Limb (tissue), 2 donors: ENCODE data around the gene MAGEA9B.
"Not testable (repeated sequence)": the region's sequence is repeated elsewhere in the genome, so short reads cannot be mapped to it uniquely, and the experiment has no call there.

Source experiments
- DNase-seq, 2 donors: peaks; one replicate each; pipeline ENCODE4 v3.0.0-alpha.2; 2016; ENCODE audit errors: extremely low spot score in 2 of 2

Gene MAGEA9B

GRCh38 chrX:149571770-149572169 is 15.5 kb downstream of the MAGEA9B start:
- DNase-seq = no peak

GRCh38 chrX:149570668-149571067 is 16.6 kb downstream of the MAGEA9B start:
- no peak for DNase-seq

GRCh38 chrX:149569770-149570169 is 17.5 kb downstream of the MAGEA9B start:
- DNase-seq = no peak

GRCh38 chrX:149568701-149569296 is 18.5 kb downstream of the MAGEA9B start:
- DNase-seq = no peak

- DNase-seq = no peak
Measured at GRCh38 chrX:149567621-149568417, 19.4 kb downstream of the MAGEA9B start.

- no peak for DNase-seq
Measured at GRCh38 chrX:149563359-149563758, 23.9 kb downstream of the MAGEA9B start.

GRCh38 chrX:149555251-149555650 is 32.0 kb downstream of the MAGEA9B start:
- DNase-seq = not testable (repeated sequence)

- not testable (repeated sequence) for DNase-seq
Measured at GRCh38 chrX:149551939-149552248, 35.4 kb downstream of the MAGEA9B start.

GRCh38 chrX:149551245-149551938 is 35.9 kb downstream of the MAGEA9B start:
- not testable (repeated sequence) for DNase-seq

GRCh38 chrX:149550454-149550853 is 36.8 kb downstream of the MAGEA9B start:
- not testable (repeated sequence) for DNase-seq

GRCh38 chrX:149549701-149550100 is 37.6 kb downstream of the MAGEA9B start, which contains the start of gene HSFX3:
TSS of gene HSFX3 (minus strand) at chrX:149549924. CDS start at chrX:149549852, 72 bp downstream.
- not testable (repeated sequence) for DNase-seq

GRCh38 chrX:149547782-149548181 is 39.5 kb downstream of the MAGEA9B start:
- not testable (repeated sequence) for DNase-seq

GRCh38 chrX:149546962-149547361 is 40.3 kb downstream of the MAGEA9B start:
- DNase-seq = not testable (repeated sequence)

- DNase-seq = not testable (repeated sequence)
Measured at GRCh38 chrX:149545545-149546543, 41.4 kb downstream of the MAGEA9B start.

GRCh38 chrX:149541521-149542047 is 45.7 kb downstream of the MAGEA9B start:
- peak in 1 of 2 donors; percentile 30 for DNase-seq

- DNase-seq = no peak
Measured at GRCh38 chrX:149540621-149541520, 46.4 kb downstream of the MAGEA9B start, which contains the start of gene EOLA1. TSS of gene EOLA1 (plus strand) at chrX:149541012. CDS start at chrX:149545631, 4,619 bp downstream.

- peak; percentile 85 to 95 for DNase-seq
Measured at GRCh38 chrX:149540131-149540620, 47.1 kb downstream of the MAGEA9B start.

- peak; percentile 82 to 88 for DNase-seq
Measured at GRCh38 chrX:149539283-149540130, 47.8 kb downstream of the MAGEA9B start.
